Measurements from ENCODE around the gene SRA1.

SRA1 gene

DNA sequence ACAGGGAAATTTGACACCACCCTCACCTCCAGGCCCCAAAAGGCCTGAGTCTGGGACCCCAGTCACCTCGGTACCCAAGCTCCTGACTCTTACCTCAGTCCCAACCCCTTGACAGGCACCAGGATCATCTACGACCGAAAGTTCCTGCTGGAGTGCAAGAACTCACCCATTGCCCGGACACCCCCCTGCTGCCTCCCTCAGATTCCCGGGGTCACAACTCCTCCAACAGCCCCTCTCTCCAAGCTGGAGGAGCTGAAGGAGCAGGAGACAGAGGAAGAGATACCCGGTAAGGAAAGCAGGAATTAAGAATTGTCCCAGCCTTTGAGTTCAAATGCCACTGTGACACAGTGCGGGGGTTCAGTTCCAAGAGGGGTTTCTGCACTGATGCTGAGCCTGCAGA lies 8.5 kb downstream of the SRA1 start:
- no peaks in the 10 kb centered on the region for H4K20me1 ChIP-seq (ENCODE audit: insufficient read depth, low read length)
- H3K27me3 ChIP-seq (ENCODE audit: insufficient read depth, low read length): no peaks in the 10 kb centered on the region
- no peak for TF ChIP-seq EZH2 (IDR thresholded peaks at IDR 0.05; ENCODE audit: borderline replicate concordance, low read length)
- TF ChIP-seq, protein P1, sequence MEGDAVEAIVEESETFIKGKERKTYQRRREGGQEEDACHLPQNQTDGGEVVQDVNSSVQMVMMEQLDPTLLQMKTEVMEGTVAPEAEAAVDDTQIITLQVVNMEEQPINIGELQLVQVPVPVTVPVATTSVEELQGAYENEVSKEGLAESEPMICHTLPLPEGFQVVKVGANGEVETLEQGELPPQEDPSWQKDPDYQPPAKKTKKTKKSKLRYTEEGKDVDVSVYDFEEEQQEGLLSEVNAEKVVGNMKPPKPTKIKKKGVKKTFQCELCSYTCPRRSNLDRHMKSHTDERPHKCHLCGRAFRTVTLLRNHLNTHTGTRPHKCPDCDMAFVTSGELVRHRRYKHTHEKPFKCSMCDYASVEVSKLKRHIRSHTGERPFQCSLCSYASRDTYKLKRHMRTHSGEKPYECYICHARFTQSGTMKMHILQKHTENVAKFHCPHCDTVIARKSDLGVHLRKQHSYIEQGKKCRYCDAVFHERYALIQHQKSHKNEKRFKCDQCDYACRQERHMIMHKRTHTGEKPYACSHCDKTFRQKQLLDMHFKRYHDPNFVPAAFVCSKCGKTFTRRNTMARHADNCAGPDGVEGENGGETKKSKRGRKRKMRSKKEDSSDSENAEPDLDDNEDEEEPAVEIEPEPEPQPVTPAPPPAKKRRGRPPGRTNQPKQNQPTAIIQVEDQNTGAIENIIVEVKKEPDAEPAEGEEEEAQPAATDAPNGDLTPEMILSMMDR (IDR thresholded peaks at IDR 0.05; ENCODE audit: low read length): no peak
- H3F3A ChIP-seq (ENCODE audit: insufficient read depth, low read length): no peaks in the 10 kb centered on the region
- H3K79me2 ChIP-seq (ENCODE audit: insufficient read depth, low read length): no peaks in the 10 kb centered on the region
- no peak overlapping the region for H3K4me3 ChIP-seq (ENCODE audit: low read depth, low read length, poor library complexity, severe bottlenecking)
- peak overlapping the region; percentile 71 for H3K27ac ChIP-seq (ENCODE audit: low read depth, low read length, poor library complexity, severe bottlenecking)
- H3K4me2 ChIP-seq (ENCODE audit: low read length): no peak overlapping the region
- no peak overlapping the region for H2AFZ ChIP-seq (ENCODE audit: low read length)
- H3K36me3 ChIP-seq (ENCODE audit: insufficient read depth, low read length): peaks cover 58% of the 10 kb centered on the region
- H3K4me1 ChIP-seq (ENCODE audit: insufficient read depth, low read length, severe bottlenecking): peaks cover 28% of the 10 kb centered on the region
- no peaks in the 10 kb centered on the region for H3K9me3 ChIP-seq (ENCODE audit: low read length)
- H3K9me2 ChIP-seq (ENCODE audit: low read depth, low read length): no peaks in the 10 kb centered on the region
- H3K9ac ChIP-seq (ENCODE audit: low read length): no peak overlapping the region; the same call in 1 of the 2 replicates

DNA sequence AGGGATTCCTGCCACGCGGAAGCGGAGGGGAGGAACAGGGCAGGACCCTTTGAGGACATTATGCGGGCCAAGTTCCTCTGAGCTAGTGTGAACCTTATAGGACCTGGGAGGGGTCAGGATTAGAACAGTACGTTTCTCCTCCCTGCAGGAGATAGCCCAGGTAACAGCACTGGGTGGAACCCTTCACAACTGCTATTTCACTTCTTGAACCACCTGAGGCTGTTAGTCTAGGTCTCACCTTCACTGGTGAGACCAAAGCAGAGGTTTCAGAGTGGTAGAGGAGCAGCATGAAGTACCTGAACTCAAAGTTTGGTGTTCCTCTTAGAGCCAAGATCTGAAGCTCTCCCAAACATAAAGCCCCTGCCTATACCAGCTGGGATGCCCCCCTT lies 9.0 kb downstream of the SRA1 start:
- Histone ChIP-seq H3K79me2 (ENCODE audit: insufficient read depth, low read length) (no peaks in the 10 kb centered on the region), H3K9me3 (ENCODE audit: low read length) (no peaks in the 10 kb centered on the region), H3K9ac (ENCODE audit: low read length) (peak overlapping the region; percentile 66), H3K27me3 (ENCODE audit: insufficient read depth, low read length) (no peaks in the 10 kb centered on the region), H4K20me1 (ENCODE audit: insufficient read depth, low read length) (no peaks in the 10 kb centered on the region), H3K4me3 (ENCODE audit: low read depth, low read length, poor library complexity, severe bottlenecking) (peak overlapping the region; percentile 61), H3K4me2 (ENCODE audit: low read length) (peak overlapping the region; percentile 81), H3K4me1 (ENCODE audit: insufficient read depth, low read length, severe bottlenecking) (peaks cover 24% of the 10 kb centered on the region), H3K9me2 (ENCODE audit: low read depth, low read length) (no peaks in the 10 kb centered on the region), H3F3A (ENCODE audit: insufficient read depth, low read length) (no peaks in the 10 kb centered on the region), H3K27ac (ENCODE audit: low read depth, low read length, poor library complexity, severe bottlenecking) (peak overlapping the region; percentile 71), H2AFZ (ENCODE audit: low read length) (no peak overlapping the region), H3K36me3 (ENCODE audit: insufficient read depth, low read length) (peaks cover 59% of the 10 kb centered on the region)
- TF ChIP-seq, protein P1 (IDR thresholded peaks at IDR 0.05; ENCODE audit: low read length): no peak
- TF ChIP-seq EZH2 (IDR thresholded peaks at IDR 0.05; ENCODE audit: borderline replicate concordance, low read length): no peak

DNA sequence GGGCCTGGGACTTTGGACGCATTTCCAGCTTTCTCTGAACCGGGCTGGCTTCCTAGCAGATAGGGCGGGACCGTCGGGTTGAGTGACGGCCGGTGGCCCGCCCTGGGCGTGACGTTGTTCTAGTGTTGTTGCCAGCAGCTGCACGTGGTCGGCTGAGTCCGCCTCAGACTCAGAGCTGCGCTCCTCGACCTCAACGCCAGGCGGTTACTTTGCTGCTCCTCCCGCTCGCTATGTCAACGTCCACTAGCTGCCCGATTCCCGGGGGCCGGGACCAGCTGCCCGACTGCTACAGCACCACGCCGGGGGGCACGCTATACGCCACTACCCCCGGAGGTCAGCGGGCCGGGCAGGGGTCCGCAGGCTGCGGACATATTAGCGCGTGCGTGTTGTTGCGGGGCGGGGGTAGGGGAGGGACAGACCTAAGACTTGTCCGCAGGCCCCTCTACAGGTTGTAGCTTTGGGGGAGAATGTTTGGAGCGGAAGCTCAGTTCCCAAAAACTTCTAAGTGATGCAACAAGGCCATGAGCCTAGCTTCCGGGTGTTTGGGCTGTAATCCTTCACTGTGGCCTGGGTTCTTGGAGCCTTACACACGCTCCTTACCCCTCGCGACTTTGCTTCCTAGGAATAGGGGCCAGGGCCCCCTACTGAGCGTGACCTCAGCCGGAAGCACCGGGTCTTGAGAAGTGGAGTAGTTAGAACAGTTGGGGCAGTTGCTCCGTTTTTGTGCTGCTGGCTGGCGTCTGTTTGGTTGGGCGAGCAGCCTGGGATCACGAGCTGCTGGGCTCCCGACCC lies 9.6 kb downstream of the SRA1 start, which contains the start of gene EIF4EBP3:
EIF4EBP3 (plus strand) TSS at position 155 of the 792 bp plus-strand sequence; CDS start at position 231, 76 bp downstream.
- Histone ChIP-seq H3K36me3 (ENCODE audit: insufficient read depth, low read length) (peaks cover 58% of the 10 kb centered on the region), H3K4me3 (ENCODE audit: low read depth, low read length, poor library complexity, severe bottlenecking) (peak within 1 kb of the TSS; percentile 61), H3K4me1 (ENCODE audit: insufficient read depth, low read length, severe bottlenecking) (peaks cover 24% of the 10 kb centered on the region), H3K4me2 (ENCODE audit: low read length) (peak within 1 kb of the TSS; percentile 81), H4K20me1 (ENCODE audit: insufficient read depth, low read length) (no peaks in the 10 kb centered on the region), H3K9me3 (ENCODE audit: low read length) (no peaks in the 10 kb centered on the region), H3K27ac (ENCODE audit: low read depth, low read length, poor library complexity, severe bottlenecking) (peak within 1 kb of the TSS; percentile 71), H3K79me2 (ENCODE audit: insufficient read depth, low read length) (no peaks in the 10 kb centered on the region), H3F3A (ENCODE audit: insufficient read depth, low read length) (no peaks in the 10 kb centered on the region), H3K9me2 (ENCODE audit: low read depth, low read length) (no peaks in the 10 kb centered on the region), H3K27me3 (ENCODE audit: insufficient read depth, low read length) (no peaks in the 10 kb centered on the region), H2AFZ (ENCODE audit: low read length) (no peak within 1 kb of the TSS), H3K9ac (ENCODE audit: low read length) (peak within 1 kb of the TSS; percentile 66)
- TF ChIP-seq, protein P1 (IDR thresholded peaks at IDR 0.05; ENCODE audit: low read length): peak; percentile 39; the same call in 1 of the 2 replicates
- no peak for TF ChIP-seq EZH2 (IDR thresholded peaks at IDR 0.05; ENCODE audit: borderline replicate concordance, low read length)

Measured in OCI-LY1 (cell line).